CD8-positive, alpha-beta memory T cell (primary cell): Measurements from ENCODE around the gene TMEM101. TPM values are rescaled to one million over a fixed set of nuclear protein-coding genes. Genes with fewer than 3 reads are reported as not detected.
A peak's percentile ranks its signal among the peaks of the same experiment; 100 is the strongest.
"Not testable (repeated sequence)": the region's sequence is repeated elsewhere in the genome, so short reads cannot be mapped to it uniquely, and the experiment has no call there.

Experiments used
- CTCF ChIA-PET: fragments of 350-600 bp; sonication (Branson Sonifier 250); formaldehyde crosslinking; loops from one replicate; lab custom pipeline; 2021; ENCODE audit warnings: antibody characterized with exemption; lab: Charles Lee
- POLR2A ChIA-PET: fragments of 350-600 bp; sonication (Branson Sonifier 250); formaldehyde crosslinking; loops from one replicate; lab custom pipeline; 2021; ENCODE audit warnings: antibody characterized with exemption; lab: Charles Lee
- DNase-seq, 5 donors: peaks; one replicate each; pipeline versions ENCODE4 v3.0.0 to v3.0.0-alpha.2; 2020 to 2022; ENCODE audit warnings: mixed read lengths in 1 of 5
- H3K27ac ChIP-seq: one replicate; pipeline ENCODE4 v1.7.0; 2013; ENCODE audit warnings: low read depth, mild to moderate bottlenecking, low read length, moderate library complexity
- H3K27me3 ChIP-seq: 2 replicates; pipeline ENCODE4 v1.7.0; 2013; ENCODE audit warnings: low read length, mild to moderate bottlenecking; ENCODE audit not compliant: insufficient read depth, poor library complexity, severe bottlenecking
- H3K36me3 ChIP-seq: 2 replicates; pipeline ENCODE4 v1.7.0; 2013; ENCODE audit warnings: mild to moderate bottlenecking, low read length, moderate library complexity; ENCODE audit not compliant: insufficient read depth
- H3K4me1 ChIP-seq: 2 replicates; pipeline ENCODE4 v1.7.0; 2013; ENCODE audit warnings: mild to moderate bottlenecking, low read length, moderate library complexity; ENCODE audit not compliant: insufficient read depth
- H3K4me3 ChIP-seq: 2 replicates; pipeline ENCODE4 v1.7.0; 2013; ENCODE audit warnings: mild to moderate bottlenecking, low read length
- H3K9me3 ChIP-seq: 2 replicates; pipeline ENCODE4 v1.7.0; 2013; ENCODE audit warnings: mild to moderate bottlenecking, low read length
- H3K27ac Mint-ChIP-seq, 8 donors: one replicate each; pipeline ENCODE4 v1.8.0; 2020 to 2021; ENCODE audit warnings: mixed read lengths in 8 of 8, mild to moderate bottlenecking in 6 of 8, inconsistent platforms in 3 of 8, moderate library complexity in 3 of 8
- H3K27me3 Mint-ChIP-seq, 2 donors: one replicate each; pipeline ENCODE4 v1.8.0; 2020 to 2021; ENCODE audit warnings: mixed read lengths in 2 of 2, mild to moderate bottlenecking in 1 of 2, moderate library complexity in 1 of 2
- H3K36me3 Mint-ChIP-seq, 3 donors: one replicate each; pipeline ENCODE4 v1.8.0; 2020 to 2021; ENCODE audit warnings: mixed read lengths in 3 of 3, inconsistent platforms in 1 of 3, mild to moderate bottlenecking in 1 of 3
- H3K4me1 Mint-ChIP-seq, 3 donors: one replicate each; pipeline ENCODE4 v1.8.0; 2020 to 2021; ENCODE audit warnings: mixed read lengths in 3 of 3, inconsistent platforms in 1 of 3, mild to moderate bottlenecking in 1 of 3
- H3K4me3 Mint-ChIP-seq, 7 donors: one replicate each; pipeline ENCODE4 v1.8.0; 2020 to 2021; ENCODE audit warnings: mixed read lengths in 7 of 7, mild to moderate bottlenecking in 6 of 7, moderate library complexity in 4 of 7, inconsistent platforms in 2 of 7
- H3K9me3 Mint-ChIP-seq, 5 donors: one replicate each; pipeline ENCODE4 v1.8.0; 2020 to 2022; ENCODE audit warnings: mixed read lengths in 5 of 5, mild to moderate bottlenecking in 3 of 5, moderate library complexity in 2 of 5, inconsistent platforms in 1 of 5
- polyA plus RNA-seq: library from polyadenylated mRNA; unstranded; fragments of 300-500 nt; fragmentation: Illumina TruSeq; gene quantifications from one replicate; pipeline ENCODE4 v1.2.3, GENCODE V29; 2021
- total RNA-seq, 2 experiments: library from RNA; stranded (reverse); gene quantifications; one replicate each; pipeline ENCODE4 v1.2.3, GENCODE V29; 2021

Gene TMEM101
- total and polyA plus RNA-seq, 3 experiments from 2014 or later = 28.8 to 36.0 (median 32.5) TPM

DNA sequence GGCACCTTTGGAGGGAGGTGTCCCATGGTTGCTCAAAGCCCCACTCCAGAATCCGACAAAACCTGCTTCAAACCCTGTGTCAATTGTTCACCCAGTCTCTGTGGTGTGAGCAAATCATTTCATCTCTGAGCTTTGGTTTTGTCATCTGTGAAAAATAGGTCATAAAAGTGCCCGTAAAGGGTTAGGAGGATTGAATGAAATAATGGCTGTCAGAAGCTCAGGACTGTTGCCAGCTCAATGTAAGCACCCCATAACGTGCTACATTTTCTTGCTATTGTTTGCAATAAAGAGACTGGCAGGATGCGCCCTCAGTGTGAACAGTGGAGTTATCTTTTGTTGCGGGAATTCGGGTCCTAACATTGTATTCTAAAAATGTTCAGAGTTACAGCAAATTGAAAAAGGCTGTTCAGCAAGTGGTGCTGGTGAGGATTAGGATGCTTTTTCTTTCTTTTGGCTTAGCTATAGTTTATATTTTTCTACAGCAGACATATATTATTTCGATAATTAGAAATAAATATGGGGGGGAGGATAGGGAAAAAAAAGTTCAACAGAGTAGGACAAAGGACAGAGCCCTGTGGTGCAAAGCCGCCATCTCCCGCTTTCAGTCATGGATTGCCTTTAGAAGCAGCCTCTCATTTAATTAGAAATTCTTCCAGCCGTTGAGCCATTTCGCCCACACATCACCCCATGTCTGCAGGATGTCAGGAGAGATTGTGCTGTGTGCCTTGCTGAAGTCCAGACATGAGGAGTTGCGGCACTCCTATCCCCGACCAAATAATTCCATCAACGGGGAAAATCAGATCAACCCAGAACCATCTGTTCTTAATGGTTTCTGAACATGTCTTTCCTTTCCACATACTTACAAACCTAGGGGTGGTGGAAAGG lies 40.1 kb downstream of the TMEM101 start:
- no peaks in the 10 kb centered on the region for H3K4me1 ChIP-seq
- ChIA-PET POLR2A (no interaction called here), CTCF (no interaction called here)
- H3K27ac Mint-ChIP-seq = no peak overlapping the region
- H3K4me1 Mint-ChIP-seq = no peaks in the 10 kb centered on the region
- no peak overlapping the region for H3K27ac ChIP-seq
- H3K9me3 Mint-ChIP-seq = no peaks in the 10 kb centered on the region
- H3K9me3 ChIP-seq = no peaks in the 10 kb centered on the region
- no peaks in the 10 kb centered on the region for H3K36me3 ChIP-seq
- no peaks in the 10 kb centered on the region for H3K27me3 ChIP-seq
- peaks cover 7 to 23% of the 10 kb centered on the region in 2 donors for H3K27me3 Mint-ChIP-seq
- no peak overlapping the region for H3K4me3 Mint-ChIP-seq
- DNase-seq = no peak
- no peaks in the 10 kb centered on the region for H3K36me3 Mint-ChIP-seq
- no peak overlapping the region for H3K4me3 ChIP-seq

DNA sequence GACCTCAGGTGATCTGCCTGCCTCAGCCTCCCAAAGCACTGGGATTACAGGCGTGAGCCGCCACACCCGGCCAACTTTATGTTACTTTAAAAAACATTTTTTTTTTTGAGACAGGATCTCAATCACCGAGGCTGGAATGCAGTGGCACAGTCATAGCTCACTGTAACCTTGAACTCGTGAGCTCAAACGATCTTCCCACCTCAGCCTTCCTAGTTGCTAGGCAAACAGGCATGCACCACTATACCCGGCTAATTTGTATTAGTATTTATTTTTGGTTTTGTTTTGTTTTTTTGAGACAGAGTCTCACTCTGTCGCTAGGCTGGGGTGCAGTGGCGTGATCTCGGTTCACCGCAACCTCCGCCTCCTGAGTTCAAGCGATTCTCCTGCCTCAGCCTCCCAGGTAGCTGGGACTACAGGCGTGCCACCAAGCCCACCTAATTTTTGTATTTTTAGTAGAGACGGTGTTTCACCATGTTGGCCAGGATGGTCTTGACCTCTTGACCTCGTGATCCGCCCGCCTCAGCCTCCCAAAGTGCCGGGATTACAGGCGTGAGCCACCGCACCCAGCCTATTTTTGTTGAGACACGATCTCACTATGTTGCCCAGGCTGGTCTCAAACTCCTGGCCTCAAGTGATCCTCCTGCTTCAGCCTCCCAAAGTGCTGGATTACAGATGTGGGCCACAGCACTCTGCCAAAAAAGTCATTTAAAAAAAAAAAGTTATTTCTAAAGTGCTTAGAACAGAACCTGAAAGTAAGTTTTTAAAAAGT lies 42.1 kb downstream of the TMEM101 start:
- H3K27ac Mint-ChIP-seq, CTCF ChIA-PET, POLR2A ChIA-PET: not testable (repeated sequence)

DNA sequence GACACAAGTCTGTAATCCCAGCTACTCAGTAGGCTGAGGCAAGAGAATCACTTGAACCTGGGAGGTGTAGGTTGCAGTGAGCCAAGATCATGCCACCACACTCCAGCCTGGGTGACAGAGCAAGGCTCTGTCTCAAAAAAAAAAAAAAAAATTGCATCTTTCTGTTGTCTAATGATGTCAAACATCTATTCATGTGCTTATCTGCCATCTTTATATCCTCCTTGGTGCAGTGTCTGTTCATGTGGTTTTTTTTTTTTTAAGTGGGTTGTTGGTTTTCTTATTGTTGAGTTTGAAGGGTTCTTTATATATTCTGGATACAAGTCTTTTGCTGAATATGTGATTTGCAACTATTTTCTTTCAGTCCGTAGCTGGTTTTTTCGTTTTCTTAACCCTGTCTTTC lies 43.3 kb downstream of the TMEM101 start:
- H3K27me3 ChIP-seq, H3K4me1 ChIP-seq, H3K4me1 Mint-ChIP-seq, POLR2A ChIA-PET, H3K9me3 Mint-ChIP-seq, H3K36me3 Mint-ChIP-seq, H3K36me3 ChIP-seq, H3K9me3 ChIP-seq, H3K4me3 Mint-ChIP-seq, H3K27ac ChIP-seq, H3K4me3 ChIP-seq: not testable (repeated sequence)
- H3K27me3 Mint-ChIP-seq = peaks cover 0 to 16% of the 10 kb centered on the region in 2 donors
- peak in 1 of 5 donors; percentile 16 for DNase-seq
- CTCF ChIA-PET = interaction anchor here (0.8 kb wide), 1 partner anchor 28 kb away, joined by 3 read pairs; no protein-coding TSS in a partner anchor
- H3K27ac Mint-ChIP-seq = peak overlapping the region in 1 of 8 donors; percentile 38

More for the DNA sequence above, 42.1 kb downstream of the TMEM101 start:
- H3K36me3 Mint-ChIP-seq, H3K4me1 ChIP-seq, DNase-seq, H3K4me3 Mint-ChIP-seq, H3K9me3 ChIP-seq, H3K4me1 Mint-ChIP-seq, H3K4me3 ChIP-seq, H3K27ac ChIP-seq, H3K36me3 ChIP-seq, H3K9me3 Mint-ChIP-seq, H3K27me3 ChIP-seq: not testable (repeated sequence)
- H3K27me3 Mint-ChIP-seq = peaks cover 0 to 16% of the 10 kb centered on the region in 2 donors

DNA sequence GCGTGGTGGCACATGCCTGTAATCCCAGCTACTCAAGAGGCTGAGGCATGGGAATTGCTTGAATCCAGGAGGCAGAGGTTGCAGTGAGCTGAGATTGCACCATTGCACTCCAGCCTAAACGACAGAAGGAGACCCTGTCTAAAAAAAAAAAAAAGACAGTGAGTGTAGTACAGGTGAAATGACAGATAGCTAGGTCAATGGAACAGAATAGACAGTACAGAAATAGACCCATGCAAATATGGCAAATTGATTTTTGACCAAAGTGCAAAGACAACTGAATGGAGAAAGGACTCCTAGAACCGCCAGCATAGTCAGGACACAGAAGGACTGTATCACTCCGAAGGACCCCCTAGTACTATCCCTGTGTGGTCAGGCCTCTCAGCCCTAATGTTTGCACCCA lies 44.4 kb downstream of the TMEM101 start:
- Mint-ChIP-seq H3K27ac (no peak overlapping the region), H3K4me3 (no peak overlapping the region), H3K27me3 (peaks cover 0 to 21% of the 10 kb centered on the region in 2 donors), H3K4me1 (no peaks in the 10 kb centered on the region), H3K9me3 (no peaks in the 10 kb centered on the region), H3K36me3 (no peaks in the 10 kb centered on the region)
- no peaks in the 10 kb centered on the region for H3K9me3 ChIP-seq
- H3K27ac ChIP-seq = no peak overlapping the region
- H3K4me3 ChIP-seq = no peak overlapping the region
- H3K4me1 ChIP-seq = no peaks in the 10 kb centered on the region
- DNase-seq = no peak
- POLR2A ChIA-PET = no interaction called here
- H3K27me3 ChIP-seq = no peaks in the 10 kb centered on the region
- CTCF ChIA-PET = interaction anchor here (0.8 kb wide), 1 partner anchor 9 kb away, joined by 3 read pairs; no protein-coding TSS in a partner anchor
- H3K36me3 ChIP-seq = no peaks in the 10 kb centered on the region

DNA sequence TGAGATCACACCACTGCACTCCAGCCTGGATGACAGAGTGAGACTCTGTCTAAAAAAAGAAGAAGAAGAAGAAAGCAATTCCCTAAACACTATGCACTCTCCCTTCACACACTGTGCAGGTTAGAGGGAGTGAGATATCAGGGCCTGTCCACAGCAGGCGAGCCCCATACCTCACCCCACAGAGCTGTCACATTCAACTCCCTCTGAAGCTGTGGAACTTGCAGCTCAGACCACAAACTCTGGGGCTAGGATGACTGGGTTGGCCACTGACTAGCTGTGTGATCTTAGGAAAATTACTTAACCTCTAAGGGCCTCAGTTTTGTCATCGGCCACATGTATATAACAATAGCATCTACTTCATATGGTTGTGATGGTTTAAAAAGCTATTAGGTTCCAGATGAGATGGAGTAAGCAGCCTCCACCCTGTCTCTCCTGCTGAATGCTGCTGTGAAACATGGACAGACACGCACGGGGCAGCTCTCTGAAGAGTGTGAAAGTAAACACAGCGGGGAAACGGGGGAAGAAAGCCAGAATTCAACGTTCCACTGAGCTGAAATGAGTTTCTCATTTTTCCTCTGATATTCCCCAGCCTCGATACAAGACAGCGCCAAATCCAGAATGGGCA lies 47.4 kb downstream of the TMEM101 start:
- Histone ChIP-seq H3K9me3 (no peaks in the 10 kb centered on the region), H3K4me3 (no peak overlapping the region), H3K4me1 (no peaks in the 10 kb centered on the region), H3K27ac (no peak overlapping the region), H3K36me3 (no peaks in the 10 kb centered on the region), H3K27me3 (no peaks in the 10 kb centered on the region)
- no peak overlapping the region for H3K4me3 Mint-ChIP-seq
- ChIA-PET CTCF (no interaction called here), POLR2A (no interaction called here)
- no peaks in the 10 kb centered on the region for H3K9me3 Mint-ChIP-seq
- no peak overlapping the region for H3K27ac Mint-ChIP-seq
- DNase-seq = no peak
- H3K27me3 Mint-ChIP-seq = peaks cover 4 to 19% of the 10 kb centered on the region in 2 donors
- H3K36me3 Mint-ChIP-seq = peaks cover 0 to 2% (median 0%) of the 10 kb centered on the region in 3 donors
- H3K4me1 Mint-ChIP-seq = no peaks in the 10 kb centered on the region

DNA sequence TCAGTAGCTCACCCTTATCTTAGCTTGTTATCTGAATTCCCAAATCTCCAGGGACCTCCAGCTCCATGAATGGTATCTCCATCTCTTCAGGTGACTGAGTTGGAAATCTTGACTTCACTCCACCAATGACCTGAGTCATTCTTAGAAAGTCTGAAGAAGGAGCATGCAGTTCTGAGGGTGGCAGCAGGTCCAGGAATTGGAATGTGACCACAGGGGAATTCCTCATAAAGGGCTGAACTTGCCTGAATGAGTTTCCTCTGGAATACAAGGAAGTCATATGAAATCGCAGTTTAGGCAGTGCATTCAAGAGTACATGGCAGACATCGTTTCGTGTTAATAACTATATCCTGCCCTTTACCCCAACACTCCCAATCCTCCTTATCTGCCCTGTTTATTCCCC lies 48.5 kb downstream of the TMEM101 start:
- POLR2A ChIA-PET = no interaction called here
- Mint-ChIP-seq H3K4me3 (no peak overlapping the region), H3K36me3 (peaks cover 0 to 2% (median 0%) of the 10 kb centered on the region in 3 donors), H3K9me3 (no peaks in the 10 kb centered on the region), H3K4me1 (no peaks in the 10 kb centered on the region), H3K27ac (no peak overlapping the region), H3K27me3 (peaks cover 10 to 24% of the 10 kb centered on the region in 2 donors)
- DNase-seq = no peak
- Histone ChIP-seq H3K4me3 (no peak overlapping the region), H3K27ac (no peak overlapping the region), H3K4me1 (no peaks in the 10 kb centered on the region), H3K9me3 (no peaks in the 10 kb centered on the region), H3K27me3 (no peaks in the 10 kb centered on the region), H3K36me3 (no peaks in the 10 kb centered on the region)
- CTCF ChIA-PET = no interaction called here

DNA sequence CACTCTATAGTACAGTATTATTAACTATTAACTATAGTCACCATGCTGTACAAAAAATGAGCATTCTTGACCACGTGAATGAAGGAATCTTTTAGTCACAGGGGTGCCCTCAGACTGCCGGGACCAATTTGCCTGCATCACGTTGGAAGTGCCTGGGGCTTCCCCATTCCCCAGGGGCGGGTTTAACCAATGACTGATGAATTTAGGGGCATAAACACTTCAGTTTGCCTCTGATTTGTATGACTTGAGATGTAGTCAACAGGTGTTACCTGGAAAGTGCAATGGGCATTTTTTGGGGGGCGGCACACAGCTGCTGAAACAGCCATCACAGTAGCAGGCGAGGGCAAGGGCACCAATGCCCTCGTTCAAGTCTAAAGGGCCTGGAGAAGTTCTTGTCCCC lies 52.3 kb downstream of the TMEM101 start:
- Mint-ChIP-seq H3K36me3 (peaks cover 0 to 2% (median 0%) of the 10 kb centered on the region in 3 donors), H3K4me3 (no peak overlapping the region), H3K4me1 (no peaks in the 10 kb centered on the region), H3K27me3 (peaks cover 15 to 31% of the 10 kb centered on the region in 2 donors), H3K9me3 (no peaks in the 10 kb centered on the region), H3K27ac (peak overlapping the region in 1 of 8 donors; percentile 14)
- no peaks in the 10 kb centered on the region for H3K9me3 ChIP-seq
- no peaks in the 10 kb centered on the region for H3K4me1 ChIP-seq
- DNase-seq = peak in 1 of 5 donors; percentile 6
- POLR2A ChIA-PET = no interaction called here
- CTCF ChIA-PET = no interaction called here
- no peaks in the 10 kb centered on the region for H3K27me3 ChIP-seq
- no peak overlapping the region for H3K4me3 ChIP-seq
- H3K36me3 ChIP-seq = no peaks in the 10 kb centered on the region
- H3K27ac ChIP-seq = no peak overlapping the region
